Measurements from ENCODE around the gene KCNJ10.

GRCh38 chr1:160077486-160077885, 7.5 kb upstream of the KCNJ10 start:
- TF ChIP-seq POLR2A (IDR thresholded peaks at IDR 0.05; ENCODE audit: low read length) (no peak), GATA1 (IDR thresholded peaks at IDR 0.05; ENCODE audit: low read depth, low read length) (no peak)
